NB4 (cell line): ENCODE measurements around the gene FBN3.

Experiments used
- CTCF ChIP-seq: IDR thresholded peaks from one replicate; pipeline ENCODE4 v1.5.1; 2012; ENCODE audit warnings: low read depth, low read length
- MYC ChIP-seq: IDR thresholded peaks from 2 replicates; pipeline ENCODE4 v1.6.1; 2011; ENCODE audit warnings: low read depth, low read length
- POLR2A ChIP-seq: IDR thresholded peaks from 2 replicates; pipeline ENCODE4 v1.6.1; 2011; ENCODE audit warnings: mild to moderate bottlenecking; ENCODE audit not compliant: insufficient read length; ENCODE audit errors: extremely low read depth
- TF ChIP-seq, protein P1 (sequence below): IDR thresholded peaks from 2 replicates; pipeline ENCODE4 v1.6.1; 2011; ENCODE audit warnings: low read depth, low read length

DNA sequence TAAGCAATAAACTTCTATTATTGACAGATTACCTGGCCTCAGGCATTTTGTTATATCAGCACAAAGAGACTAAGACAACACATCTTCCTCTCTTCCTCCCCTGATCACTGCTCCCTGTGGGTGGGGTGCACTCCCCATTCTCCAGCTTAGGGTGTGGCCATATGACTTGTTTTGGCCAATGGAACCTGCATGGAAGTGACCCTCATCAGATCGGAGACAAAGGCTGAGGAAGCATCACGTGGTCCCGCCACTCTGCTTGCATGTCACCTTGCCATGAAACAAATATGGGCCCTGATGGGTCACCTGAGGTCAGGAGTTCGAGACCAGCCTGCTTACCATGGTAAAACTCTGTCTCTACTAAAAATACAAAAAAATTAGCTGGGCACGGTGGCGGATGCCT is 110.6 kb downstream of the FBN3 start:
- TF ChIP-seq MYC: no peak
- TF ChIP-seq CTCF: no peak
- TF ChIP-seq POLR2A: no peak
- TF ChIP-seq, protein P1, sequence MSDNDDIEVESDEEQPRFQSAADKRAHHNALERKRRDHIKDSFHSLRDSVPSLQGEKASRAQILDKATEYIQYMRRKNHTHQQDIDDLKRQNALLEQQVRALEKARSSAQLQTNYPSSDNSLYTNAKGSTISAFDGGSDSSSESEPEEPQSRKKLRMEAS: no peak
